ENCODE measurements around the gene ALPL.

- TF ChIP-seq POLR2A (IDR thresholded peaks at IDR 0.05) (no peak), CTCF (IDR thresholded peaks at IDR 0.05) (no peak)
These were observed 111.3 kb downstream of the ALPL start for GRCh38 chr1:21620496-21620895.

Measured in uterus (tissue), 2 donors.